Measurements from ENCODE around the gene ENTPD1. TPM values are rescaled to one million over a fixed set of nuclear protein-coding genes. Genes with fewer than 3 reads are reported as not detected.
A peak's percentile ranks its signal among the peaks of the same experiment; 100 is the strongest.

ENTPD1 gene
- total RNA-seq, 4 donors from 2014 or later: 27.3 to 33.4 (median 31.4) TPM

DNA sequence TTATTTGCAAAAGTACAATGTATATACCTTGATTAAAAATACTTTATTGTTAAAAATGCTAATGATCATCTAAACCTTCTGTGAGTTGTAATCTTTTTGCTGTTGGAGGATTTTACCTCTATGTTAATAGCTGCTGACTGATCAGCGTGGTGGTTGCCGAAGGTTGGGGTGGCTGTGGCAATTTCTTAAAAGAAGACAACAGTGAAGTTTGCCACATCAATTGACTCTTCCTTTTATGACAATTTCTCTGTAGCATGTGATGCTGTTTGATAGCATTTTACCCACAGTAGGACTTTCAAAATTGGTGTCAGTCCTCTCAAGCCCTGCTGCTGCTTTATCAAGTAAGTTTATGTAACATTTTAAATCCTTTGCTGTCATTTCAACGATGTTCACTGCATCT lies 16.9 kb upstream of the ENTPD1 start:
- no peaks in the 10 kb centered on the region for H3K9me3 ChIP-seq
- WGBS: 88% methylated on average over 3 of the region's 3 CpGs
- no peaks in the 10 kb centered on the region for H3K27me3 ChIP-seq
- intact Hi-C loops (cut with DNase I): no loop called here
- no peak overlapping the region for H3K27ac ChIP-seq (replicated peaks in 1 of 4)
- no peak overlapping the region for H3K4me3 ChIP-seq
- DNase-seq (ENCODE audit: extremely low spot score): no peak
- TF ChIP-seq EP300 (IDR thresholded peaks at IDR 0.05) (no peak), POLR2A (IDR thresholded peaks at IDR 0.05; ENCODE audit: low read depth) (no peak), POLR2AphosphoS5 (IDR thresholded peaks at IDR 0.05) (no peak)
- TF ChIP-seq, protein P1, sequence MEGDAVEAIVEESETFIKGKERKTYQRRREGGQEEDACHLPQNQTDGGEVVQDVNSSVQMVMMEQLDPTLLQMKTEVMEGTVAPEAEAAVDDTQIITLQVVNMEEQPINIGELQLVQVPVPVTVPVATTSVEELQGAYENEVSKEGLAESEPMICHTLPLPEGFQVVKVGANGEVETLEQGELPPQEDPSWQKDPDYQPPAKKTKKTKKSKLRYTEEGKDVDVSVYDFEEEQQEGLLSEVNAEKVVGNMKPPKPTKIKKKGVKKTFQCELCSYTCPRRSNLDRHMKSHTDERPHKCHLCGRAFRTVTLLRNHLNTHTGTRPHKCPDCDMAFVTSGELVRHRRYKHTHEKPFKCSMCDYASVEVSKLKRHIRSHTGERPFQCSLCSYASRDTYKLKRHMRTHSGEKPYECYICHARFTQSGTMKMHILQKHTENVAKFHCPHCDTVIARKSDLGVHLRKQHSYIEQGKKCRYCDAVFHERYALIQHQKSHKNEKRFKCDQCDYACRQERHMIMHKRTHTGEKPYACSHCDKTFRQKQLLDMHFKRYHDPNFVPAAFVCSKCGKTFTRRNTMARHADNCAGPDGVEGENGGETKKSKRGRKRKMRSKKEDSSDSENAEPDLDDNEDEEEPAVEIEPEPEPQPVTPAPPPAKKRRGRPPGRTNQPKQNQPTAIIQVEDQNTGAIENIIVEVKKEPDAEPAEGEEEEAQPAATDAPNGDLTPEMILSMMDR (IDR thresholded peaks at IDR 0.05): no peak
- peaks cover 10 to 23% (median 14%) of the 10 kb centered on the region in 4 donors for H3K4me1 ChIP-seq
- H3K36me3 ChIP-seq: no peaks in the 10 kb centered on the region

DNA sequence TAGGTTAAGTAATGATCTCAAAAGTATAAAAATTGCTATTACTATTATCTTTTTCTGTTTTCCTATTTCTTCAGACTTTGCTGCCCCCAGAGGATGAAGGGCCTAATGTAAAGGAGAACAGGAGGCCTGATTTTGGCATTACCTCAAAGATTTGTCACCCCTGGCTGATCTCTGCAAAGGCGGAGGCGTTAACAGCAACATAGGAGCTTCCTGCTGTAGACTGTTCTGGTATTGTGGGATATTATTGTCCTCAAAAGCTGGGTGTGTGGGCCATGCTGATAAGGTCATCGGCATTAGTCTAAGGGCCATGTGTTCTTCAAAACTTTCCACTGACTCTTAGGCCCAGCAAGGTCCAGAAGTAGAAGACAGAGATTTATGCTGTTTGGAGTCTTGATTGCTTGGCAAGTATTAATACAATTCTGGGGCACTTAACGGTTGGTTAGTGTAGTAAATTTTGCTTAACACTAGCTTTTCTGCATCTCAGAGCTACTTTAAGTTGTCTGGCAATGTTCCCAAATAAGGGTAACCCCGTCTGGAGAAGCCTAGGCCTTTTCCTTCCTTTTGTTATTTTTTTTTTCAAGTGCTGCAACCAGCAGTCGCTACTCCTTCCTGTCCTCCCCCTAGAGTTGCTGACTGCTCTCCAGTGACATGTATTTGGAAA lies 14.0 kb upstream of the ENTPD1 start:
- Histone ChIP-seq H3K4me3 (no peak overlapping the region), H3K36me3 (no peaks in the 10 kb centered on the region), H3K27me3 (no peaks in the 10 kb centered on the region), H3K27ac (replicated peaks in 1 of 4) (peak overlapping the region; percentile 50 to 75 (median 56)), H3K4me1 (peaks cover 10 to 23% (median 14%) of the 10 kb centered on the region in 4 donors), H3K9me3 (no peaks in the 10 kb centered on the region)
- intact Hi-C loops (cut with DNase I): no loop called here
- no peak for DNase-seq (ENCODE audit: extremely low spot score)
- 11% methylated on average over 6 of the region's 6 CpGs for WGBS
- TF ChIP-seq POLR2A (IDR thresholded peaks at IDR 0.05; ENCODE audit: low read depth) (no peak), POLR2AphosphoS5 (IDR thresholded peaks at IDR 0.05) (peak; percentile 22 to 49)
- TF ChIP-seq, protein P1 (IDR thresholded peaks at IDR 0.05): peak in 1 of 3 experiments; percentile 11

- Histone ChIP-seq H3K4me3 (no peak overlapping the region), H3K4me1 (peaks cover 10 to 23% (median 14%) of the 10 kb centered on the region in 4 donors), H3K9me3 (no peaks in the 10 kb centered on the region), H3K27ac (replicated peaks in 1 of 4) (peak overlapping the region; percentile 50 to 75 (median 56)), H3K36me3 (no peaks in the 10 kb centered on the region), H3K27me3 (no peaks in the 10 kb centered on the region)
- 35% methylated on average over 3 of the region's 3 CpGs for WGBS
- intact Hi-C loops (cut with DNase I): no loop called here
- DNase-seq (ENCODE audit: extremely low spot score): no peak
- TF ChIP-seq EP300 (IDR thresholded peaks at IDR 0.05): no peak
- no peak for TF ChIP-seq POLR2A (IDR thresholded peaks at IDR 0.05; ENCODE audit: low read depth)
- TF ChIP-seq POLR2AphosphoS5 (IDR thresholded peaks at IDR 0.05): no peak
- TF ChIP-seq, protein P1 (IDR thresholded peaks at IDR 0.05): no peak
Observed at GRCh38 chr10:95742485-95742884, 13.5 kb upstream of the ENTPD1 start.

GRCh38 chr10:95742962-95743535 lies 12.9 kb upstream of the ENTPD1 start:
- intact Hi-C loops (cut with DNase I): no loop called here
- 89% methylated on average over 2 of the region's 2 CpGs for WGBS
- Histone ChIP-seq H3K4me1 (peaks cover 10 to 23% (median 14%) of the 10 kb centered on the region in 4 donors), H3K4me3 (no peak overlapping the region), H3K27ac (replicated peaks in 1 of 4) (peak overlapping the region; percentile 50 to 75 (median 56)), H3K36me3 (no peaks in the 10 kb centered on the region), H3K27me3 (no peaks in the 10 kb centered on the region), H3K9me3 (no peaks in the 10 kb centered on the region)
- DNase-seq (ENCODE audit: extremely low spot score): no peak
- TF ChIP-seq POLR2AphosphoS5 (IDR thresholded peaks at IDR 0.05) (no peak), POLR2A (IDR thresholded peaks at IDR 0.05; ENCODE audit: low read depth) (no peak), EP300 (IDR thresholded peaks at IDR 0.05) (no peak)
- TF ChIP-seq, protein P1 (IDR thresholded peaks at IDR 0.05): no peak

Data from esophagus muscularis mucosa (tissue), 4 donors.